Muscle layer of duodenum (tissue), 2 donors: ENCODE results near the gene HSD17B11.

Experiments used
- H3K27ac ChIP-seq: one replicate; pipeline ENCODE4 v1.7.0; 2013; ENCODE audit warnings: mild to moderate bottlenecking, low read length
- H3K27me3 ChIP-seq: one replicate; pipeline ENCODE4 v1.7.0; 2013; ENCODE audit warnings: low read depth, mild to moderate bottlenecking, control low read depth, low read length
- H3K36me3 ChIP-seq, 2 donors: one replicate each; pipeline ENCODE4 v1.7.0; 2013; ENCODE audit warnings: low read length in 2 of 2, control low read depth in 1 of 2, mild to moderate bottlenecking in 1 of 2; ENCODE audit not compliant: insufficient read depth in 2 of 2, control insufficient read depth in 1 of 2
- H3K4me1 ChIP-seq, 2 donors: one replicate each; pipeline ENCODE4 v1.7.0; 2013; ENCODE audit warnings: low read length in 2 of 2, mild to moderate bottlenecking in 2 of 2, control low read depth in 1 of 2, moderate library complexity in 1 of 2; ENCODE audit not compliant: insufficient read depth in 2 of 2, control insufficient read depth in 1 of 2
- H3K4me3 ChIP-seq, 2 donors: one replicate each; pipeline ENCODE4 v1.7.0; 2013; ENCODE audit warnings: low read length in 2 of 2, low read depth in 1 of 2, mild to moderate bottlenecking in 1 of 2
- H3K9me3 ChIP-seq, 2 donors: one replicate each; pipeline ENCODE4 v1.7.0; 2013; ENCODE audit warnings: low read length in 2 of 2, control low read depth in 1 of 2, mild to moderate bottlenecking in 1 of 2; ENCODE audit not compliant: control insufficient read depth in 1 of 2
- donor health status: healthy.

HSD17B11 gene

DNA sequence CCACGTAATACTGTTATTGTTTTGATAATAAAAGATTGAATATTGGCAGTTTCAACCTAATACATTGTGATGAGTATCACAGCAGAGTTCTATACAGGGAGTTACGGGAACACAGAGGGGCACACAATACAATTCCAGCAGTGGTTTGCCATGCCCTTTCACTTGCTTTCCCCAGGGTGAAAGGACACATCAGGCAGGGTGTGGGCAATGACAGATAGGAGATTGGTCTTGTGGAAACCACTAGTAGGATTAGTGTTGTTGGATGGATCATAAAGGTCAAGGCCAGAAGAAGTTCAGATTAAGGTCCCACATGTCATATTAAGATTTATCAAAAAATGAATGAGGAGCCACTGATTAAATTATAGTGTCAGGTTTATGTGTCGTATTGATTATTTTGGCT is 8.1 kb downstream of the HSD17B11 start:
- Histone ChIP-seq H3K36me3 (peaks cover 2 to 12% of the 10 kb centered on the region in 2 donors), H3K4me1 (peaks cover 0 to 7% of the 10 kb centered on the region in 2 donors), H3K27ac (no peak overlapping the region), H3K9me3 (no peaks in the 10 kb centered on the region), H3K27me3 (no peaks in the 10 kb centered on the region), H3K4me3 (no peak overlapping the region)

DNA sequence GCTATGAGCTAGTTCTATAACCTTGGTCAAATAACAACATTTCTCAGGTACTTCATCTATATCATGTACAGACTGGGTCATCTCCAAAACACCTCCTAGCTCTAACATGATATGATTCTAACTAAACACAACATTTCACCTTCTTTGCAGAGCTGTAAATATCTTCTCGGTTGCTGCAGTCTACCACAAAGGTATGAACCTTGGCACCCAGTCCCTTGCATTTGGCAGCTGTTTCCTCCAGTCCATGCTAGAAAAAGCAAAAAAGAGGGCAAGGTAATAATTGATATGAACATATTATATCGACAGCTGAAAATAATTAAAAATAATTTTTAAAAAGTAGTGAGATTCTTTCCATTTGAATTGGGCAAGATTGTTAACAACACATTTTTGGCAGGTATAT is 8.9 kb downstream of the HSD17B11 start:
- Histone ChIP-seq H3K4me1 (peaks cover 0 to under 1% of the 10 kb centered on the region in 2 donors), H3K9me3 (no peaks in the 10 kb centered on the region), H3K27me3 (no peaks in the 10 kb centered on the region), H3K27ac (no peak overlapping the region), H3K36me3 (peaks cover 2 to 12% of the 10 kb centered on the region in 2 donors), H3K4me3 (no peak overlapping the region)

- peaks cover 0 to 3% of the 10 kb centered on the region in 2 donors for H3K4me1 ChIP-seq
- H3K27ac ChIP-seq, result no peak overlapping the region
- no peak overlapping the region for H3K4me3 ChIP-seq
- no peaks in the 10 kb centered on the region for H3K9me3 ChIP-seq
- H3K27me3 ChIP-seq, result no peaks in the 10 kb centered on the region
- peaks cover 7 to 24% of the 10 kb centered on the region in 2 donors for H3K36me3 ChIP-seq
Observed at GRCh38 chr4:87377816-87378215, 13.2 kb downstream of the HSD17B11 start.

DNA sequence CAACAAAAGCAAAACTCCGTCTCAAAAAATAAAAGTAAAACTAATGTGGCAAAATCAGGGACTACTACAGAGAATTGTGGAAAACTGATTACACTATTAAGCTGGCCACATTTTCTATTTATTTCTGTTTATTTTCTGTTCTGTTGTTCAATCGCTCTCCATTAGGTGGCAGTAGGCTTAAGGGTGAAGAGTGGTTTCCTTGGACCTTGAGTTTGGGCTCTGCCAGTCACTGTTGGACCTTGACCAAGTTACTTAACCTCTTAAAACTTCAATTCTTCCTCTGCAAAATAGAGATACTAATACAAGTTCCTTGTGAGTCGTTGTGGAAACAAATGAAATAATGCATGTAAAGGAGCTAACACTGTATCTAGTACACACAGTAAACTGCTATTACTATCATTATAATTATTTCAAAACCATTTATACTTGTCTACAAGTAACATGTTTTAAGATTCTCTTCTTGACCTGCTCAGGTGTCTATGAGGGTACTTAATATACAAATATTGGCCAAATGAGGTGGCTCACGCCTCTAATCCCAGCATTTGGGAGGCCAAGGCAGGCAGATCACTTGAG is 15.2 kb downstream of the HSD17B11 start:
- Histone ChIP-seq H3K4me1 (peaks cover 0 to 3% of the 10 kb centered on the region in 2 donors), H3K4me3 (no peak overlapping the region), H3K27me3 (no peaks in the 10 kb centered on the region), H3K9me3 (no peaks in the 10 kb centered on the region), H3K27ac (no peak overlapping the region), H3K36me3 (peaks cover 18 to 28% of the 10 kb centered on the region in 2 donors)

DNA sequence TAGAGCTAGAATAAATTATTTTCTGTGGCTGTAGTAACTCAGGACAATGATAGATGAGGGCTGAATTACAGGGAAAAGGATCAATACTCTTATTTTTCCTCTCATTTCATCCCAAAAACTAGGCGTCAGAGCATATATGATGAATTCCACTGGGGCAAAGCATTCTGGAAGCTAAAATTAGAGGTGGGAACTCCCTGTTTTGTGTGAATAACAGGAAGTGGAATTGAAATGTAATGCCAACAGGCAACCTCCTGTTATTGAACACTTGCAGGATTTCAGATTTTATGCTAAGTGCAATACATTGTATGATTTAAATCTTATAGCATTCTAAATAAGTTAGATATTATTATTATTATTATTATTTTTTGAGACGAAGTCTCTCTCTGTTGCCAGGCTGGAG is 20.9 kb downstream of the HSD17B11 start:
- no peak overlapping the region for H3K27ac ChIP-seq
- H3K4me3 ChIP-seq, result no peak overlapping the region
- H3K36me3 ChIP-seq, result peaks cover 32 to 41% of the 10 kb centered on the region in 2 donors
- no peaks in the 10 kb centered on the region for H3K4me1 ChIP-seq
- no peaks in the 10 kb centered on the region for H3K9me3 ChIP-seq
- no peaks in the 10 kb centered on the region for H3K27me3 ChIP-seq

- Histone ChIP-seq H3K4me1 (no peaks in the 10 kb centered on the region), H3K27ac (no peak overlapping the region), H3K27me3 (no peaks in the 10 kb centered on the region), H3K9me3 (no peaks in the 10 kb centered on the region), H3K36me3 (peaks cover 33 to 43% of the 10 kb centered on the region in 2 donors), H3K4me3 (no peak overlapping the region)
Observed at GRCh38 chr4:87366521-87367162, 24.3 kb downstream of the HSD17B11 start.

DNA sequence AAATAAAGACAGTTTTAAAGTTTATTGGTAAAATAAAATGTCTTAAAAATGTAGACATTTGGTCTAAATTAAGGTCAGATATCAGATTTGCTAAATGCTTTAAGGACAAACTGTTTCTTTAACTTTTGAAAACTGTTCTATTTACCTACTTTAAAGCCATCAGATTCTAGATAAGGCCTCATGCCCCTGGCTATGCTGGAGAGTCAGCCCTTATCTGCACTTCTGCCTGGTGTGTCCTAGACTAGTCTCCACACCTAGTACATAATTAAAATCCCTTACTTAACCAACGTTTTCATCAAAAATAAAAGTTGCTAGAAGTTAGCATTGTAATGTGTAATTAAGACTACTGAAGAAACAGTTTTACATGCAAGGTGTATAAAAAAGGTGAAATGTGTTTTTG is 25.6 kb downstream of the HSD17B11 start:
- no peaks in the 10 kb centered on the region for H3K27me3 ChIP-seq
- no peaks in the 10 kb centered on the region for H3K9me3 ChIP-seq
- H3K4me1 ChIP-seq, result no peaks in the 10 kb centered on the region
- no peak overlapping the region for H3K27ac ChIP-seq
- no peak overlapping the region for H3K4me3 ChIP-seq
- peaks cover 30 to 35% of the 10 kb centered on the region in 2 donors for H3K36me3 ChIP-seq

- Histone ChIP-seq H3K36me3 (peaks cover 25 to 32% of the 10 kb centered on the region in 2 donors), H3K27ac (no peak overlapping the region), H3K4me1 (no peaks in the 10 kb centered on the region), H3K9me3 (no peaks in the 10 kb centered on the region), H3K4me3 (no peak overlapping the region), H3K27me3 (no peaks in the 10 kb centered on the region)
Observed at GRCh38 chr4:87363552-87363951, 27.4 kb downstream of the HSD17B11 start.

- no peaks in the 10 kb centered on the region for H3K27me3 ChIP-seq
- no peaks in the 10 kb centered on the region for H3K4me1 ChIP-seq
- H3K4me3 ChIP-seq, result no peak overlapping the region
- no peaks in the 10 kb centered on the region for H3K9me3 ChIP-seq
- no peak overlapping the region for H3K27ac ChIP-seq
- peaks cover 33 to 37% of the 10 kb centered on the region in 2 donors for H3K36me3 ChIP-seq
Observed at GRCh38 chr4:87360338-87360935, 30.6 kb downstream of the HSD17B11 start.

GRCh38 chr4:87359258-87359657 is 31.7 kb downstream of the HSD17B11 start:
- Histone ChIP-seq H3K27ac (no peak overlapping the region), H3K4me3 (no peak overlapping the region), H3K36me3 (peaks cover 25 to 27% of the 10 kb centered on the region in 2 donors), H3K4me1 (peaks cover 0 to 2% of the 10 kb centered on the region in 2 donors), H3K9me3 (no peaks in the 10 kb centered on the region), H3K27me3 (no peaks in the 10 kb centered on the region)

GRCh38 chr4:87356832-87357526 is 34.0 kb downstream of the HSD17B11 start:
- Histone ChIP-seq H3K9me3 (no peaks in the 10 kb centered on the region), H3K27me3 (no peaks in the 10 kb centered on the region), H3K27ac (no peak overlapping the region), H3K4me1 (peaks cover 0 to 3% of the 10 kb centered on the region in 2 donors), H3K36me3 (peaks cover 11 to 17% of the 10 kb centered on the region in 2 donors), H3K4me3 (no peak overlapping the region)
